GM19324 (cell line): Measurements from ENCODE around the gene STAM.

ENCODE experiments used
- ATAC-seq: cut with Tn5 transposase; IDR thresholded peaks from one replicate; pipeline ENCODE4 v1.9.1; 2021; ENCODE audit warnings: mild to moderate bottlenecking, moderate library complexity; ENCODE audit not compliant: unreplicated experiment, low FRiP score

Gene STAM

GRCh38 chr10:17645621-17646345, 1.8 kb downstream of the STAM start:
- ATAC-seq = no peak

- ATAC-seq = no peak
Observed at GRCh38 chr10:17647326-17647725, 3.4 kb downstream of the STAM start.

- no peak for ATAC-seq
Observed at GRCh38 chr10:17648243-17649035, 4.5 kb downstream of the STAM start.

GRCh38 chr10:17649052-17649451, 5.1 kb downstream of the STAM start:
- no peak for ATAC-seq

GRCh38 chr10:17649836-17650235, 5.9 kb downstream of the STAM start:
- ATAC-seq = no peak

- ATAC-seq = no peak
Observed at GRCh38 chr10:17650416-17650815, 6.5 kb downstream of the STAM start.

- ATAC-seq = no peak
Observed at GRCh38 chr10:17651896-17652295, 7.9 kb downstream of the STAM start.

- no peak for ATAC-seq
Observed at GRCh38 chr10:17652585-17652984, 8.6 kb downstream of the STAM start.

GRCh38 chr10:17655009-17655408, 11.1 kb downstream of the STAM start:
- peak; percentile 20 for ATAC-seq

GRCh38 chr10:17655567-17656146, 11.7 kb downstream of the STAM start:
- ATAC-seq = peak; percentile 78

- no peak for ATAC-seq
Observed at GRCh38 chr10:17657103-17657500, 13.2 kb downstream of the STAM start.

GRCh38 chr10:17659365-17659764, 15.4 kb downstream of the STAM start:
- no peak for ATAC-seq

- no peak for ATAC-seq
Observed at GRCh38 chr10:17660921-17661320, 17.0 kb downstream of the STAM start.

- no peak for ATAC-seq
Observed at GRCh38 chr10:17661510-17661909, 17.6 kb downstream of the STAM start.

- ATAC-seq = no peak
Observed at GRCh38 chr10:17662193-17663138, 18.5 kb downstream of the STAM start.

- ATAC-seq = no peak
Observed at GRCh38 chr10:17663450-17663849, 19.5 kb downstream of the STAM start.

GRCh38 chr10:17665747-17666146, 21.8 kb downstream of the STAM start:
- ATAC-seq = no peak

- ATAC-seq = no peak
Observed at GRCh38 chr10:17668435-17669184, 24.7 kb downstream of the STAM start.

- ATAC-seq = peak; percentile 43
Observed at GRCh38 chr10:17669185-17669872, 25.4 kb downstream of the STAM start.
